ENCODE results near the gene DSCAML1. TPM values are rescaled to one million over a fixed set of nuclear protein-coding genes. Genes with fewer than 3 reads are reported as not detected.

The DSCAML1 gene
- total RNA-seq, 1 donor from 2014 or later = 0.02 TPM

- Mint-ChIP-seq H3K9me3 (no peaks in the 10 kb centered on the region), H3K4me3 (no peak overlapping the region), H3K4me1 (no peaks in the 10 kb centered on the region), H3K27ac (no peak overlapping the region), H3K36me3 (ENCODE audit: low read depth) (no peaks in the 10 kb centered on the region), H3K27me3 (peaks cover 13% of the 10 kb centered on the region)
- no peak for DNase-seq
- intact Hi-C loops (cut with micrococcal nuclease) = no loop called here
These were observed 43.0 kb downstream of the DSCAML1 start for GRCh38 chr11:117754030-117754429.

GRCh38 chr11:117752721-117753237 lies 44.2 kb downstream of the DSCAML1 start:
- Mint-ChIP-seq H3K27ac (no peak overlapping the region), H3K36me3 (ENCODE audit: low read depth) (no peaks in the 10 kb centered on the region), H3K9me3 (no peaks in the 10 kb centered on the region), H3K4me1 (no peaks in the 10 kb centered on the region), H3K27me3 (peaks cover 8% of the 10 kb centered on the region), H3K4me3 (no peak overlapping the region)
- intact Hi-C loops (cut with micrococcal nuclease) = no loop called here
- no peak for DNase-seq

- H3K36me3 Mint-ChIP-seq (ENCODE audit: low read depth) = no peaks in the 10 kb centered on the region
- intact Hi-C loops (cut with micrococcal nuclease) = no loop called here
- H3K27me3 Mint-ChIP-seq = peaks cover 8% of the 10 kb centered on the region
- H3K4me1 Mint-ChIP-seq = no peaks in the 10 kb centered on the region
- H3K9me3 Mint-ChIP-seq = no peaks in the 10 kb centered on the region
- H3K27ac Mint-ChIP-seq = no peak overlapping the region
- H3K4me3 Mint-ChIP-seq = no peak overlapping the region
- DNase-seq = no peak
These were observed 44.9 kb downstream of the DSCAML1 start for GRCh38 chr11:117752071-117752470.

- Mint-ChIP-seq H3K27me3 (peaks cover under 1% of the 10 kb centered on the region), H3K9me3 (no peaks in the 10 kb centered on the region), H3K36me3 (ENCODE audit: low read depth) (no peaks in the 10 kb centered on the region), H3K4me1 (no peaks in the 10 kb centered on the region), H3K4me3 (no peak overlapping the region), H3K27ac (no peak overlapping the region)
- intact Hi-C loops (cut with micrococcal nuclease) = no loop called here
- DNase-seq = no peak
These were observed 45.9 kb downstream of the DSCAML1 start for GRCh38 chr11:117750916-117751662.

- no peaks in the 10 kb centered on the region for H3K27me3 Mint-ChIP-seq
- intact Hi-C loops (cut with micrococcal nuclease) = no loop called here
These were observed 46.7 kb downstream of the DSCAML1 start for GRCh38 chr11:117750357-117750756.

GRCh38 chr11:117749541-117749910 lies 47.5 kb downstream of the DSCAML1 start:
- no peak overlapping the region for H3K4me3 Mint-ChIP-seq
- intact Hi-C loops (cut with micrococcal nuclease) = no loop called here
- no peaks in the 10 kb centered on the region for H3K27me3 Mint-ChIP-seq
- no peaks in the 10 kb centered on the region for H3K36me3 Mint-ChIP-seq (ENCODE audit: low read depth)
- DNase-seq = no peak
- H3K9me3 Mint-ChIP-seq = no peaks in the 10 kb centered on the region
- no peaks in the 10 kb centered on the region for H3K4me1 Mint-ChIP-seq
- no peak overlapping the region for H3K27ac Mint-ChIP-seq

More at GRCh38 chr11:117750357-117750756, 46.7 kb downstream of the DSCAML1 start:
- Mint-ChIP-seq H3K36me3 (ENCODE audit: low read depth) (no peaks in the 10 kb centered on the region), H3K9me3 (no peaks in the 10 kb centered on the region), H3K27ac (no peak overlapping the region), H3K4me3 (no peak overlapping the region), H3K4me1 (no peaks in the 10 kb centered on the region)
- no peak for DNase-seq

GRCh38 chr11:117748771-117749540 lies 48.1 kb downstream of the DSCAML1 start:
- no peak overlapping the region for H3K4me3 Mint-ChIP-seq
- H3K27ac Mint-ChIP-seq = no peak overlapping the region
- H3K27me3 Mint-ChIP-seq = no peaks in the 10 kb centered on the region
- intact Hi-C loops (cut with micrococcal nuclease) = no loop called here
- H3K4me1 Mint-ChIP-seq = no peaks in the 10 kb centered on the region
- no peaks in the 10 kb centered on the region for H3K9me3 Mint-ChIP-seq
- no peak for DNase-seq
- H3K36me3 Mint-ChIP-seq (ENCODE audit: low read depth) = no peaks in the 10 kb centered on the region

- no peak for DNase-seq
- H3K4me3 Mint-ChIP-seq = no peak overlapping the region
These were observed 49.1 kb downstream of the DSCAML1 start for GRCh38 chr11:117747892-117748291.

GRCh38 chr11:117745346-117745745 lies 51.7 kb downstream of the DSCAML1 start:
- intact Hi-C loops (cut with micrococcal nuclease) = no loop called here
- Mint-ChIP-seq H3K27ac (no peak overlapping the region), H3K9me3 (no peaks in the 10 kb centered on the region), H3K4me3 (no peak overlapping the region), H3K27me3 (peaks cover 7% of the 10 kb centered on the region), H3K36me3 (ENCODE audit: low read depth) (no peaks in the 10 kb centered on the region), H3K4me1 (no peaks in the 10 kb centered on the region)
- DNase-seq = no peak

More at GRCh38 chr11:117747892-117748291, 49.1 kb downstream of the DSCAML1 start:
- Mint-ChIP-seq H3K9me3 (no peaks in the 10 kb centered on the region), H3K27ac (no peak overlapping the region), H3K4me1 (no peaks in the 10 kb centered on the region), H3K27me3 (peaks cover 4% of the 10 kb centered on the region), H3K36me3 (ENCODE audit: low read depth) (no peaks in the 10 kb centered on the region)
- intact Hi-C loops (cut with micrococcal nuclease) = no loop called here

GRCh38 chr11:117744471-117745150 lies 52.4 kb downstream of the DSCAML1 start:
- H3K36me3 Mint-ChIP-seq (ENCODE audit: low read depth) = no peaks in the 10 kb centered on the region
- intact Hi-C loops (cut with micrococcal nuclease) = no loop called here
- H3K4me3 Mint-ChIP-seq = no peak overlapping the region
- no peak overlapping the region for H3K27ac Mint-ChIP-seq
- no peaks in the 10 kb centered on the region for H3K4me1 Mint-ChIP-seq
- H3K9me3 Mint-ChIP-seq = no peaks in the 10 kb centered on the region
- no peak for DNase-seq
- H3K27me3 Mint-ChIP-seq = peaks cover 9% of the 10 kb centered on the region

- H3K27me3 Mint-ChIP-seq = peaks cover 9% of the 10 kb centered on the region
- no peak overlapping the region for H3K4me3 Mint-ChIP-seq
- no peaks in the 10 kb centered on the region for H3K4me1 Mint-ChIP-seq
These were observed 53.7 kb downstream of the DSCAML1 start for GRCh38 chr11:117743121-117743815.

GRCh38 chr11:117738246-117738957 lies 58.6 kb downstream of the DSCAML1 start:
- Mint-ChIP-seq H3K4me3 (no peak overlapping the region), H3K27me3 (peaks cover 8% of the 10 kb centered on the region), H3K4me1 (no peaks in the 10 kb centered on the region), H3K36me3 (ENCODE audit: low read depth) (no peaks in the 10 kb centered on the region), H3K9me3 (no peaks in the 10 kb centered on the region), H3K27ac (no peak overlapping the region)
- intact Hi-C loops (cut with micrococcal nuclease) = no loop called here
- no peak for DNase-seq

More at GRCh38 chr11:117743121-117743815, 53.7 kb downstream of the DSCAML1 start:
- Mint-ChIP-seq H3K36me3 (ENCODE audit: low read depth) (no peaks in the 10 kb centered on the region), H3K27ac (no peak overlapping the region), H3K9me3 (no peaks in the 10 kb centered on the region)
- intact Hi-C loops (cut with micrococcal nuclease) = no loop called here
- DNase-seq = no peak

Measured in activated CD4-positive, alpha-beta T cell treated with anti-CD3 and anti-CD28 coated beads, Interleukin-2, amount 10 ng/mL, durations not matched to agents 24 days and 14 days (primary cell).